Pancreas (tissue), 10 donors: Measurements from ENCODE around the gene IDH3A. TPM values are rescaled to one million over a fixed set of nuclear protein-coding genes. Genes with fewer than 3 reads are reported as not detected.
A peak's percentile ranks its signal among the peaks of the same experiment; 100 is the strongest.

Experiments used
- ATAC-seq, 4 donors: fragments of 200-7000 bp; cut with Tn5 transposase; one replicate each; pipeline versions ENCODE4 v1.8.0 to v1.9.1; 2020; ENCODE audit warnings: mild to moderate bottlenecking in 4 of 4, moderate library complexity in 4 of 4
- DNase-seq, 6 donors: peaks; one replicate each; pipeline ENCODE4 v3.0.0-alpha.2; 2020
- FAIRE-seq: peaks from 2 replicates; lab custom pipeline; 2012; peaks lifted over from hg19 to GRCh38; lab: Jason Lieb, UNC
- H3K27ac ChIP-seq, 4 donors: fragments of 200-600 bp; sonication (generic); 1 replicate in 3 of 4; 2 replicates in 1 of 4; pipeline versions ENCODE4 v1.5.0 to v1.8.0; 2020
- H3K27me3 ChIP-seq, 4 donors: fragments of 200-600 bp; one replicate each; pipeline ENCODE4 v1.8.0; 2021
- H3K36me3 ChIP-seq, 3 donors: fragments of 200-600 bp; sonication (generic) in 1 of 3; one replicate each; pipeline versions ENCODE4 v1.5.0 to v1.8.0; 2020 to 2021
- H3K4me1 ChIP-seq, 3 donors: fragments of 200-600 bp; one replicate each; pipeline ENCODE4 v1.8.0; 2021
- H3K4me3 ChIP-seq, 4 donors: fragments of 200-600 bp; sonication (generic) in 2 of 4; one replicate each; pipeline versions ENCODE4 v1.5.0 to v1.8.0; 2020 to 2021
- H3K9me3 ChIP-seq, 4 donors: fragments of 200-600 bp; one replicate each; pipeline ENCODE4 v1.8.0; 2021
- whole genome bisulfite sequencing, 2 donors: extraction: QIAGEN DNeasy Blood & Tissue Kit; methylation state at CpG; one replicate each; pipeline ENCODE4 v1.1.7; 2013; 5-methylcytosine and 5-hydroxymethylcytosine counted together
- intact Hi-C, 3 donors: fragments of 100-400 bp; cut with DNase I; formaldehyde crosslinking; loops; one replicate each; pipeline versions ENCODE4 v1.11.1 to v1.14.2; 2022
- polyA plus RNA-seq, 2 donors: library from polyadenylated mRNA; stranded (reverse); fragments of 200-250 nt; gene quantifications; one replicate each; pipeline ENCODE4 v1.2.3, GENCODE V29; 2013
- total RNA-seq, 6 donors: library from RNA; stranded (reverse); fragmentation: NEBNext Ultra II Directional in 4 of 6; extraction: Animal tissue kit (Norgen Biotek cat#: 25700) in 4 of 6; gene quantifications; one replicate each; pipeline versions ENCODE4 v1.2.1 to v1.2.4, GENCODE V29; 2021 to 2023
- TF ChIP-seq, protein P1 (sequence below), 4 donors: fragments of 200-600 bp; sonication (generic) in 3 of 4; IDR thresholded peaks; one replicate each; pipeline versions ENCODE4 v1.5.0 to v1.8.0; 2021; ENCODE audit warnings: antibody characterized with exemption in 4 of 4
- donor health status: healthy with polysubstance abuse.
- donor health status: DM: no; HTN: no; CAD: no; lungs with moderate emphysema.
- donor health status: DM: no; HTN: no; CAD: no.
- donor health status: control.
- donor health status: control.
- donor health status: Bipolar disorder and iron deficiency.
- donor health status: DM: yes; HTN: yes; CAD: no.
- donor health status: DM: no; HTN: no; CAD: no.
- donor health status: DM: no; HTN: no; CAD: no.
- donor health status: DM: yes; HTN: yes; CAD: no.

Gene IDH3A
- total and polyA plus RNA-seq, 8 donors = 10.2 to 32.1 (median 24.8) TPM

GRCh38 chr15:78125267-78125666 is 23.9 kb upstream of the IDH3A start:
- TF ChIP-seq, protein P1, sequence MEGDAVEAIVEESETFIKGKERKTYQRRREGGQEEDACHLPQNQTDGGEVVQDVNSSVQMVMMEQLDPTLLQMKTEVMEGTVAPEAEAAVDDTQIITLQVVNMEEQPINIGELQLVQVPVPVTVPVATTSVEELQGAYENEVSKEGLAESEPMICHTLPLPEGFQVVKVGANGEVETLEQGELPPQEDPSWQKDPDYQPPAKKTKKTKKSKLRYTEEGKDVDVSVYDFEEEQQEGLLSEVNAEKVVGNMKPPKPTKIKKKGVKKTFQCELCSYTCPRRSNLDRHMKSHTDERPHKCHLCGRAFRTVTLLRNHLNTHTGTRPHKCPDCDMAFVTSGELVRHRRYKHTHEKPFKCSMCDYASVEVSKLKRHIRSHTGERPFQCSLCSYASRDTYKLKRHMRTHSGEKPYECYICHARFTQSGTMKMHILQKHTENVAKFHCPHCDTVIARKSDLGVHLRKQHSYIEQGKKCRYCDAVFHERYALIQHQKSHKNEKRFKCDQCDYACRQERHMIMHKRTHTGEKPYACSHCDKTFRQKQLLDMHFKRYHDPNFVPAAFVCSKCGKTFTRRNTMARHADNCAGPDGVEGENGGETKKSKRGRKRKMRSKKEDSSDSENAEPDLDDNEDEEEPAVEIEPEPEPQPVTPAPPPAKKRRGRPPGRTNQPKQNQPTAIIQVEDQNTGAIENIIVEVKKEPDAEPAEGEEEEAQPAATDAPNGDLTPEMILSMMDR (IDR thresholded peaks at IDR 0.05) = no peak
- H3K4me1 ChIP-seq = no peaks in the 10 kb centered on the region
- no peak overlapping the region for H3K27ac ChIP-seq
- H3K36me3 ChIP-seq = no peaks in the 10 kb centered on the region
- ATAC-seq (no peak), FAIRE-seq (no peak), DNase-seq (no peak)
- intact Hi-C loops = loop anchor here in 1 of 3 donors (10.0 kb wide), 1 partner anchor 70 kb away; no protein-coding TSS in a partner anchor
- no peak overlapping the region for H3K4me3 ChIP-seq
- H3K9me3 ChIP-seq = no peaks in the 10 kb centered on the region
- 80 to 88% methylated on average over 3 of the region's 3 CpGs for whole genome bisulfite sequencing, 2 donors
- no peaks in the 10 kb centered on the region for H3K27me3 ChIP-seq

DNA sequence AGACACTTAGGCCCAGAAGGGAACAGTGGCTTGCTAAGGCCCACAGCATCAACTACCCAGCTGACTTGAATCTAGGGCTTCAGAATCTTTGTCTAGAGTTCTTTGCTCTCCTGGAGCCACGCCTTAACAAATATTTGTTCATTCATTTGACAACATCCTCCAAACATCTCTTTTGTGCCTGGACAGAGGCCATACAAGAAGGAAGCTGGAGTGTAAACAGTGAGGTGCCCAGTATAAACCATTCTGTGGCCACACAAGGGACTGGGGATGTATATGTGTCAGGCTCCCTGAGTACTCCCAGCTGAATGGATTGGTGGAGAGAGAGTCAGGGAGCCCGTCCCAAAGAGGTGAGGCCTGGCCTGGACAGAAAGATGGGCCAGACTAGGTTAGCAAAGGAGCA is 21.3 kb upstream of the IDH3A start:
- H3K9me3 ChIP-seq = no peaks in the 10 kb centered on the region
- FAIRE-seq (no peak), ATAC-seq (no peak), DNase-seq (no peak)
- no peaks in the 10 kb centered on the region for H3K27me3 ChIP-seq
- H3K27ac ChIP-seq = no peak overlapping the region
- no peak overlapping the region for H3K4me3 ChIP-seq
- no peaks in the 10 kb centered on the region for H3K36me3 ChIP-seq
- TF ChIP-seq, protein P1 (IDR thresholded peaks at IDR 0.05) = no peak
- intact Hi-C loops = loop anchor here in 1 of 3 donors (10.0 kb wide), 1 partner anchor 67 kb away; no protein-coding TSS in a partner anchor
- peaks cover 0 to 8% (median 0%) of the 10 kb centered on the region in 3 donors for H3K4me1 ChIP-seq
- 75 to 77% methylated on average over 2 of the region's 2 CpGs for WGBS, 2 donors

DNA sequence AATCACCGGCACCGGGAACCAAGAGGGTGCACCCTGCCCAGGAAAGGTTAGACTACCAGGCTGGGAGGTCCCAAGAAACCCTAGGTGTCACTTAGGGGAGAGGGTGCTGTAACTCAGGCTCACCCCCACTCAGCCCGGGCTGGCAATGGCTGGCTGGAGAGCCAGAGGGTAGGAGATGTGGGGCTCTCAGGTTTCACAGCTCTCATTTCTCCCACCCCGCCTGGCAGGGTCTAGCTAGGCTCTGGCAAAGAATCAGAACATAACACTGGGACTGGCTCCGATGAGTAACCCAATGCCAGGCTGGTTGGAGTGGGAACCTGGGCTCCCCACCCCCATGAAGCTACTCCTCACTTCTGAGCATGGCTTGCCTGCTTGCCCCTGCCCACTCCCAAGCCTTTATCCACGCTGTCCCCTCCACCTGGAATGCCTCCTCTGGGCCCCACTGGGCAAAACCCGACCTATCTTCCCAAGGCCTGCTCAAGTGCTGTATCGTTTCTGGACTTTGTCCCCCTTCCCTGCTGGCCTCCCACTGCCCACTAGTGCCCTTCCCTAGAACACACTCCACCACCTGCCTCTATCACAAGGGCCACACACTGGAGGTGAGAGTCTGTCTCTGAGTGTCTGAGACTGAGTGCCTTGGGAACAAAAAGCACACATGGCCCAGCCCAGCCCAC is 19.9 kb upstream of the IDH3A start:
- Histone ChIP-seq H3K9me3 (no peaks in the 10 kb centered on the region), H3K4me3 (no peak overlapping the region), H3K27ac (no peak overlapping the region), H3K4me1 (peaks cover 0 to 8% (median 0%) of the 10 kb centered on the region in 3 donors), H3K27me3 (no peaks in the 10 kb centered on the region), H3K36me3 (no peaks in the 10 kb centered on the region)
- 45 to 58% methylated on average over 7 to 8 of the region's 8 CpGs for WGBS, 2 donors
- ATAC-seq = no peak
- TF ChIP-seq, protein P1 (IDR thresholded peaks at IDR 0.05) = no peak
- intact Hi-C loops = loop anchor here in 1 of 3 donors (10.0 kb wide), 1 partner anchor 66 kb away; no protein-coding TSS in a partner anchor
- DNase-seq = peak in 1 of 6 donors; percentile 34
- FAIRE-seq = no peak

- no peak for FAIRE-seq
- TF ChIP-seq, protein P1 (IDR thresholded peaks at IDR 0.05) = no peak
- intact Hi-C loops = loop anchor here in 1 of 3 donors (10.0 kb wide), 1 partner anchor 65 kb away; no protein-coding TSS in a partner anchor
- Histone ChIP-seq H3K27ac (no peak overlapping the region), H3K36me3 (no peaks in the 10 kb centered on the region), H3K9me3 (no peaks in the 10 kb centered on the region), H3K4me1 (peaks cover 0 to 8% (median 0%) of the 10 kb centered on the region in 3 donors), H3K4me3 (no peak overlapping the region), H3K27me3 (no peaks in the 10 kb centered on the region)
- WGBS, 2 donors = 84% methylated on average over 5 of the region's 5 CpGs
- no peak for DNase-seq
- no peak for ATAC-seq
Measured at GRCh38 chr15:78129751-78130287, 19.3 kb upstream of the IDH3A start.
